AG04450 (cell line): Measurements from ENCODE around the gene KHK. TPM values are rescaled to one million over a fixed set of nuclear protein-coding genes. Genes with fewer than 3 reads are reported as not detected.

Experiments
- CTCF ChIA-PET: fragments of 300-600, 350-600 bp; formaldehyde crosslinking; extraction: SDS; loops from one replicate; lab custom pipeline; 2022; ENCODE audit warnings: antibody characterized with exemption, inconsistent platforms; lab: Charles Lee
- POLR2A ChIA-PET: fragments of 350-600 bp; formaldehyde crosslinking; extraction: SDS; loops from one replicate; lab custom pipeline; 2021; ENCODE audit warnings: antibody characterized with exemption, inconsistent platforms; lab: Yijun Ruan, JAX
- DNase-seq: peaks from one replicate; pipeline ENCODE4 v3.0.0-alpha.2; 2011; ENCODE audit warnings: low read depth, low spot score
- H3K27ac ChIP-seq: one replicate; pipeline ENCODE4 v1.5.1; 2012; ENCODE audit warnings: low read depth, low read length, control low read depth
- H3K27me3 ChIP-seq: one replicate; pipeline ENCODE4 v1.6.0; 2012; ENCODE audit warnings: low read length; ENCODE audit not compliant: control insufficient read depth, insufficient read depth
- H3K4me3 ChIP-seq: 2 replicates; pipeline ENCODE4 v1.5.1; 2011; ENCODE audit warnings: mild to moderate bottlenecking, low read depth, low read length, control low read depth
- H3K9me3 ChIP-seq: 2 replicates; pipeline ENCODE4 v1.5.1; 2012; ENCODE audit warnings: low read length; ENCODE audit not compliant: control insufficient read depth, insufficient read depth
- polyA plus RNA-seq: library from polyadenylated mRNA; depleted of rRNA; stranded (reverse); fragments of >200 nt; gene quantifications from 2 replicates; pipeline ENCODE4 v1.2.3, GENCODE V29; 2011
- TF ChIP-seq, protein P1 (sequence below): IDR thresholded peaks from 2 replicates; pipeline ENCODE4 v1.5.1; 2011; ENCODE audit warnings: low read depth, low read length, control low read depth, inconsistent platforms

Gene KHK
- polyA plus RNA-seq, 1 experiment: 0.37 TPM

DNA sequence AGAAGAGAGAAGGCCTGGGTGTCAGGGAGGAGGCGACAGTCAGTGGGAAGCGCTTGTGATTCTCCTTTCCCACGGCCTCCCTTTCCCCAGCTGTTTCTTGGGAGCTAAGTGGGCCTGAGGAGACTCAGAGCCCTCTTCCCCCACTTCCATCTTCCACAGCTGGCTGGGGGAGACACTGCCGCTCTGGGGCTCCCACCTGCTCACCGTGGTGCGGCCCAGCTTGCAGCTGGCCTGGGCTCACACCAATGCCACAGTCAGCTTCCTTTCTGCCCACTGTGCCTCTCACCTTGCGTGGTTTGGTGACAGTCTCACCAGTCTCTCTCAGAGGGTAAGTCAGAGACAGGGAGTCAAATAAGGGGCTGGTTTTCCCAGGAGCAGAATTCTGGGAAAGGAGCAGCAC, 46.7 kb upstream of the KHK start:
- no peaks in the 10 kb centered on the region for H3K9me3 ChIP-seq
- TF ChIP-seq, protein P1, sequence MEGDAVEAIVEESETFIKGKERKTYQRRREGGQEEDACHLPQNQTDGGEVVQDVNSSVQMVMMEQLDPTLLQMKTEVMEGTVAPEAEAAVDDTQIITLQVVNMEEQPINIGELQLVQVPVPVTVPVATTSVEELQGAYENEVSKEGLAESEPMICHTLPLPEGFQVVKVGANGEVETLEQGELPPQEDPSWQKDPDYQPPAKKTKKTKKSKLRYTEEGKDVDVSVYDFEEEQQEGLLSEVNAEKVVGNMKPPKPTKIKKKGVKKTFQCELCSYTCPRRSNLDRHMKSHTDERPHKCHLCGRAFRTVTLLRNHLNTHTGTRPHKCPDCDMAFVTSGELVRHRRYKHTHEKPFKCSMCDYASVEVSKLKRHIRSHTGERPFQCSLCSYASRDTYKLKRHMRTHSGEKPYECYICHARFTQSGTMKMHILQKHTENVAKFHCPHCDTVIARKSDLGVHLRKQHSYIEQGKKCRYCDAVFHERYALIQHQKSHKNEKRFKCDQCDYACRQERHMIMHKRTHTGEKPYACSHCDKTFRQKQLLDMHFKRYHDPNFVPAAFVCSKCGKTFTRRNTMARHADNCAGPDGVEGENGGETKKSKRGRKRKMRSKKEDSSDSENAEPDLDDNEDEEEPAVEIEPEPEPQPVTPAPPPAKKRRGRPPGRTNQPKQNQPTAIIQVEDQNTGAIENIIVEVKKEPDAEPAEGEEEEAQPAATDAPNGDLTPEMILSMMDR: no peak
- no peaks in the 10 kb centered on the region for H3K27me3 ChIP-seq
- H3K4me3 ChIP-seq: no peak overlapping the region
- no peak overlapping the region for H3K27ac ChIP-seq
- no peak for DNase-seq
- CTCF ChIA-PET: no interaction called here
- POLR2A ChIA-PET: interaction anchor here (4.2 kb wide), 1 partner anchor 11 kb away, joined by 22 read pairs; the partner anchor contains the start of gene AGBL5

DNA sequence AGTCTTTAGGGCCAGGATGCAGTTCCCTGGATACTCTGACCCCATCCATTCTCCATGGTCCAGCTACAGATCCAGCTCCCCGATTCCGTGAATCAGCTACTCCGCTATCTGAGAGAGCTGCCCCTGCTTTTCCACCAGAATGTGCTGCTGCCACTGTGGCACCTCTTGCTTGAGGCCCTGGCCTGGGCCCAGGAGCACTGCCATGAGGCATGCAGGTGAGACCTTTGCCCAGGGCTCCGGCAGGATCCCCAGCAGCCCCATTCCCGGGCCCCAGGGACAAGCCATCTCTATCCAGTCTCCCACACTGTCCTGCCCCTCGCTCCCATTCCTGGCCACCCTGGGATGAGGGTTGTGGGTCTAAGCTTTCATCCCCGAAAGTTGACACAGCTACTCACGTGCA, 46.3 kb upstream of the KHK start:
- Histone ChIP-seq H3K27ac (no peak overlapping the region), H3K27me3 (no peaks in the 10 kb centered on the region), H3K9me3 (no peaks in the 10 kb centered on the region), H3K4me3 (no peak overlapping the region)
- no peak for DNase-seq
- ChIA-PET CTCF (no interaction called here), POLR2A (interaction anchor here (4.2 kb wide), 1 partner anchor 10 kb away, joined by 22 read pairs; the partner anchor contains the start of gene AGBL5)
- TF ChIP-seq, protein P1: no peak

GRCh38 chr2:27041752-27042151, 44.8 kb upstream of the KHK start:
- TF ChIP-seq, protein P1: no peak
- Histone ChIP-seq H3K27me3 (no peaks in the 10 kb centered on the region), H3K9me3 (no peaks in the 10 kb centered on the region), H3K4me3 (no peak overlapping the region), H3K27ac (no peak overlapping the region)
- ChIA-PET POLR2A (interaction anchor here (4.2 kb wide), 1 partner anchor 9 kb away, joined by 22 read pairs; the partner anchor contains the start of gene AGBL5), CTCF (interaction anchor here (0.8 kb wide), 1 partner anchor 80 kb away, joined by 5 read pairs; no protein-coding TSS in a partner anchor)
- DNase-seq: no peak

DNA sequence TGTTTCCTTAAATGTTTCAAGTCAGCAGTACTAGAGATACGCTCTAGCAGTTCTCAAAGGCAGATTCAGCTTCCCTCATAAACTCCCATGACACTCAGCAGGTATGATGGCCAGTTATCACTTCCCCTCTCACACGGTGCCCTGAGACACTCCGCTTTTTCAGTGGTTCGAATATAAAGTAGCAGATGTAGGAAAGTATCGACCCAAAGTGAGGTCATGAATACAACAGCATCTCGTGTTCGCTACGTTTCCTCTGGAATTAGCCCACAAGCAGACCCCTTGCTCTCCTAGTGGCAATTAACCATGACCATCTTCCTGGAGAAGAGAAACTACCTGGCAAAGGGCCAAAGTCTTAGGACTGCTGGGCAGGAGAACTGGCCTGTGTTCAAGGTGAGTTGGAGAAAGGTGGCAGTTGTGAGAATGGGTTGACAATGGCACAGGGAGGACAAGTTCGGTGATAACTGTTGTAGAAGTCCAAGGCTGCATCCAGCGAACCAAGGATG, 44.4 kb upstream of the KHK start:
- Histone ChIP-seq H3K4me3 (no peak overlapping the region), H3K27ac (no peak overlapping the region), H3K9me3 (no peaks in the 10 kb centered on the region), H3K27me3 (no peaks in the 10 kb centered on the region)
- DNase-seq: no peak
- POLR2A ChIA-PET: no interaction called here
- CTCF ChIA-PET: interaction anchor here (0.8 to 1.1 kb wide), 2 partner anchors 80 to 81 kb away, joined by 3 to 5 read pairs; no protein-coding TSS in a partner anchor
- TF ChIP-seq, protein P1: no peak

DNA sequence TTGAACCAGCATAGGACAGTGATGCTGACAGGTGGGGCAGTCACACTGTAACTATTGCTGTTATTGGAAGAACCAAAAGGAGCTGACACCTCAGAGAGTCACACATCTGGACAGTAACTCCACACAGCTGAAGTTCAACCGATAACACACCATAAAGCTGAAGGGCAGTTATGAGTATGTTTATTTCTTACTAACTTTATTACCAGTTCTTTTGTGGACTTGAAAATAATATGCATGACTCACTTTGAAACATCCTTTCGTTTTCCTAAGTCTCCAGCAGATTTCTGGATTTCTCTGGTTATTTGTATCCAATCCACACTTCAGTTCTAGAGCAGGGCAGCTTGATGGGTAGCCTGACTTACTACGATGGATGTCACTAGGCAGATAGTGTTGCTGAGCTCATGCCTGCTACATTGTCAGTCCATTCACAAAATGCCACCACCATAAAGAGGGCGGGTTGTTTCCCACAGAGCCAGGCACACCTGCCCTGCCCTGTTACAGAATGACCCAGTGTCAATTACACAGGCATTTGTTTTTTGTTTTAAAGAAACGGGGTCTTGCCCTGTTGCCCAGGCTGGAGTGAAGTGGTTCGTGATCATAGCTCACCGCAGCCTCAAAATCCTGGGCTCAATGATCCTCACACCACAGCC, 43.5 kb upstream of the KHK start:
- Histone ChIP-seq H3K27ac (peak overlapping the region; percentile 25), H3K4me3 (no peak overlapping the region), H3K27me3 (no peaks in the 10 kb centered on the region), H3K9me3 (no peaks in the 10 kb centered on the region)
- CTCF ChIA-PET: interaction anchor here (1.1 kb wide), 2 partner anchors 9 to 81 kb away, joined by 3 read pairs; no protein-coding TSS in a partner anchor
- POLR2A ChIA-PET: no interaction called here
- no peak for DNase-seq
- TF ChIP-seq, protein P1: no peak
